OCI-LY3 (cell line): ENCODE results near the gene NCK2.

Experiments
- EZH2phosphoT487 ChIP-seq: fragments of 200-600 bp; shearing (Covaris generic); IDR thresholded peaks from 2 replicates; pipeline ENCODE4 v1.6.1; 2018; ENCODE audit warnings: antibody characterized with exemption, mixed run types, low read depth
- TF ChIP-seq, protein P1 (sequence below): fragments of 200-600, 300-600 bp; sonication (generic); IDR thresholded peaks from 2 replicates; pipeline ENCODE4 v1.5.1; 2014; ENCODE audit warnings: antibody characterized with exemption, low read length, low read depth

DNA sequence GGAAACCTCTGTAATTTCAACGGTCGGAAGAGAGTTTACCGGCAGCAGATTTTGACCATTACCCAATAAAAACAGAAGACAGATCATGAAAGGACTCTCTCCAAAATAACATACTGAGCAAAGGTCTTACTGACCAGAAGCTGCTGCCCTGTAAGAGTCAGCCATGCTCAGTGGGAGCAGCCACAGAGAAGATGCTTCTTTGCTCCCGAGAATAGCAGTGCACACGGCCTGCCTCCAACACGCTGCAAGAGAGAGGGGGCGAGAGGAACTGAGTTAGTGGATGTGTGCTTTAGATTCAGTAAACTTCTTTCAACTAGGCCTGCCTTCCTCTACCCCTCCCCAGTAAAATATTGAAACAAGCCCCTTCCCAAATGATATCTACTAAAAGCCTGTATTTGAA, 103.7 kb downstream of the NCK2 start:
- TF ChIP-seq, protein P1, sequence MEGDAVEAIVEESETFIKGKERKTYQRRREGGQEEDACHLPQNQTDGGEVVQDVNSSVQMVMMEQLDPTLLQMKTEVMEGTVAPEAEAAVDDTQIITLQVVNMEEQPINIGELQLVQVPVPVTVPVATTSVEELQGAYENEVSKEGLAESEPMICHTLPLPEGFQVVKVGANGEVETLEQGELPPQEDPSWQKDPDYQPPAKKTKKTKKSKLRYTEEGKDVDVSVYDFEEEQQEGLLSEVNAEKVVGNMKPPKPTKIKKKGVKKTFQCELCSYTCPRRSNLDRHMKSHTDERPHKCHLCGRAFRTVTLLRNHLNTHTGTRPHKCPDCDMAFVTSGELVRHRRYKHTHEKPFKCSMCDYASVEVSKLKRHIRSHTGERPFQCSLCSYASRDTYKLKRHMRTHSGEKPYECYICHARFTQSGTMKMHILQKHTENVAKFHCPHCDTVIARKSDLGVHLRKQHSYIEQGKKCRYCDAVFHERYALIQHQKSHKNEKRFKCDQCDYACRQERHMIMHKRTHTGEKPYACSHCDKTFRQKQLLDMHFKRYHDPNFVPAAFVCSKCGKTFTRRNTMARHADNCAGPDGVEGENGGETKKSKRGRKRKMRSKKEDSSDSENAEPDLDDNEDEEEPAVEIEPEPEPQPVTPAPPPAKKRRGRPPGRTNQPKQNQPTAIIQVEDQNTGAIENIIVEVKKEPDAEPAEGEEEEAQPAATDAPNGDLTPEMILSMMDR: no peak
- TF ChIP-seq EZH2phosphoT487: no peak
